HG02588 (cell line): ENCODE measurements around the gene GFRA1.

Experiments used
- ATAC-seq: cut with Tn5 transposase; IDR thresholded peaks from one replicate; pipeline ENCODE4 v1.9.1; 2021; ENCODE audit warnings: mild to moderate bottlenecking, moderate library complexity; ENCODE audit not compliant: unreplicated experiment

Gene GFRA1

DNA sequence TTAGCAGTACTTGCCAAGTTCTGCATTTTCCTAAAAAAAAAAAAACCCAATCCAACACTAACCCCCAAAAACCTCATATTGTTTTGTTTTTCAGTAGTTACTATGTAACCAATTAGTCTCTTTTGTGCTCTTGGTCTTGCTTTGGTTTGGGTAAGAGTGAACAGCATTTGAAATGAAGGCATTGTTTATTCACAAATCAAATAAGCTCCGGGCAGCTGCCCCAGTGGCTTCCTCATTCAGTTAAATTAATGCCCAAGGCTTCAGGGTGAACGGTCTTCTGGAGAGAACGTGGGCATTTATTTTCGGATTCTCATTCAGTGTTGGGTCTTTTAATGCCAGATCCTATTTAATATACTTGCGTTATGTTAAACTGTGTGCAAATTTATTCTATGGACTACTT is 108.7 kb downstream of the GFRA1 start:
- ATAC-seq, result no peak

DNA sequence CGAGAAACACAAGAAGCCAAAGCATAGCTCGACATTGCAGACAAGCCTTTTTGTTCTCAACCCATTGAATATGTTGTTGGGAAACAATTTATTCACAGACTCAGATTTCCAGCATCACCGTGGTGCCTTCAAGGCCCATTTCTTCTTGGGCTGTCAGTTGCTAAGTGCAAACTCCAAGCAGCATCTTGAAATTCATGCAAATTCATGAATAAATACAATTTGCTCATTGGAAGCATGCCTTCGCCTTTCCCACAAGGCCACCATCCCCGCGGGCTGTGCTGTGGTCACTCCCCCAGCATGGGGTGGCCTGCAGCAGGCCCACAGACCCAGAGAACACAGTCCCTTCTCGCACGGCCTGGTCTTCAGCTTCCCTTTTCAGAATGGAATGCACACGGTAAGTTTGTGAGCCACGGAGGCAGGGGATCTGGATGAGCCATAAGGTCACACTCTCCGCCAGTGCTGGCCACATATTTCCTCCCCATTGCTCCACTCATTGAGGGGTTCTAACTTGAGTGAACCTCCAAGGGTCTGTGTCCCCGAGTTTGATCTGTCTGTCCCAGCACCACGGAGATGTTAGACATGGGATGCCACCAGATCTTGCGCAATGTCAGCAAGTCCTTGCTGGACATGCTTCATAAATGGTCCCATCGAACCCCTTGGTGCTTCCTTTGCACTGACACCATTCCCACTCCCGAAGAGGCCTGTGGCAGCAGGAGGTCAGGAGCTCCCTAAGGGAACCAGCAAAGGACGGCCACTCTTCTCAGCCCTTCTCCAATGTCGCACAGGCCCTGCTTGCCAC is 109.5 kb downstream of the GFRA1 start:
- no peak for ATAC-seq

DNA sequence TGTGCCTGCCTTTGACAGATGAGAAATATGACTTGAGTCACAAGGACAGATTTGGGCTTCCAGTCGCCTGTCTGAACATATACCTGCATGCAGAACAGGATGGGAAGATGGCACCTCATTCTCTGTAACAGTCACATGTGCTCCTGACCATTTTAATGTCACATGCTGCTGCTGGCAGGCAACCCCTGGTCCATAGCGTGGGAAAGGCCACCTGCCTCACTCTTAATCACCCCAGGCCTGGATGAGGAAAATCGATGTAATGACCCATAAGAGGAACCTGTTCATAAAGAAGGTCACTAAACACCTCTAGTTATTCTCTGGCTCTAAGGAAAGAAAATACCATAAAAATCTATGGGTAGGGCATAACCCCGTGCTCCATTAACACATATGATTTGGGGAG is 110.2 kb downstream of the GFRA1 start:
- ATAC-seq, result no peak

DNA sequence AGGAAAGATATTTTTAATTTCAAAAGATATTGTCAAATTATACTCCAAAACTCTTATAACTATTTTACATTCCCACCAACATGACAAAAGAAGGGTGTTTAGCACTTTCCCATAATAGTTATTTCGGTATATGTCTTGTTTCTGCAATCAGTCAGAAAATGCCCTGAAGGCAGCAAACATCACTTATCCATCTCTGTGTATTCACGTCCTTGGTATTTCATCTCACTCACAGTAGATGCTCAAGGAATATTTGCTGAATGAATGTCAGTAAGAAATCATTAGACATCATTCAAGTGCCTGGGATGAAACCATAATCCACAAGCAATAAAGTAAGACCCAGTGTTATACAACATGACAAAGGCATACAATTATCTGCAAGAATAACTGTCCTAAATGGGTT is 112.7 kb downstream of the GFRA1 start:
- no peak for ATAC-seq

DNA sequence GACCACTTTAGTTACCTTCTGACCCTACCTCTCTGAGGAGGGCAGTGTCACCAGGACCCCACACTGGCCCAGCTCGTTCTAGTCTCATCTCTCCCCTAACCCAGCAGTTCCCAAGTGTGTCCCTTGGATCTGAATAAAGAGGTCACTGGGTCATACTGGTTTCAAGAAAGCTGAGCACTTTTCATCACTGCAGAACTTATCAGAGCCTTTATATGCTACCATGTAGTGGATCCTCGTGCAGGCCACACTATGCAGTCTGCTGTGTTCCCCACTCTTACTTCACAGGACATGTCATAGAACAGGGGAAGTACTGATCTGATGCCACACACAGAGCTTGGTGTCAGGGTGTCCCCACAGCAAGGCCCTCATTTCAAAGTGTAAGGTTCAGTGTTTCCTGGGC is 113.8 kb downstream of the GFRA1 start:
- ATAC-seq, result no peak

DNA sequence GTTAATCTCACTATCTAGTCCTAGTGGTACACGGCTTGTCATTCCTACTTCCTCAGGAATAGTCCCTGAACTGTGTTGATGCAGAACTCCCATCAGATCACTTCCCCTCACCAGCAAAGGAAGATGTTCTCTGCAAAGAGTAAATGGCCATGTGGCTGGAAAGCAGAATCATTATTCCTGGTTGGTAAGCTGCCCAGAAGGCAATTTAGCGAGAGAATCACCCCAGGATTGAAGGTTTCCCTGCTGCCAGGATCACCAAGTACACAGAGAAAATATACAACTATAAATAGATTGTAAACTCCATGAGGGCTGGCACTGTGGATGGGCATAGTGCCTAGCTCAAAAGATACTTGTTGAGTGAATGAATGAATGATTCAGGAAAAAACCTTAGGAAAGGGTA is 115.0 kb downstream of the GFRA1 start:
- ATAC-seq, result no peak

DNA sequence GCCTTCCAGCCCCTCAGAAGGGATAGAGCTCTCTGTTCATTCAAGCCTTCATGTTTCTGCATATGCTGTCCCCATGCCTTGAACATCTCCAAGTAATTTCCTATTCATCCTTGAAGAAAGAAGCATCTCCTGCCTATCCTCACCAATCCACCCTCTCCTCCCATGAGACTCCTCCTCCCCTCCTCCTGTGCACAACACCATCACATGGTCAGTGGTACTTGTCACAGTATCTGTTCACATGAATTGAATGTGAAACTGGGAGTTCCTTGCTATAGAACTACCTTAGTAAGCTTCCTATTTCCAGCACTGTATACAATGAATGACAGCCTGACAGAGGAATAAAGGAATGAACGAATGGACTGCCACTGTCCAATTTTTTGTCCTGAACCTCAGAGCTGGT is 115.5 kb downstream of the GFRA1 start:
- ATAC-seq, result no peak

DNA sequence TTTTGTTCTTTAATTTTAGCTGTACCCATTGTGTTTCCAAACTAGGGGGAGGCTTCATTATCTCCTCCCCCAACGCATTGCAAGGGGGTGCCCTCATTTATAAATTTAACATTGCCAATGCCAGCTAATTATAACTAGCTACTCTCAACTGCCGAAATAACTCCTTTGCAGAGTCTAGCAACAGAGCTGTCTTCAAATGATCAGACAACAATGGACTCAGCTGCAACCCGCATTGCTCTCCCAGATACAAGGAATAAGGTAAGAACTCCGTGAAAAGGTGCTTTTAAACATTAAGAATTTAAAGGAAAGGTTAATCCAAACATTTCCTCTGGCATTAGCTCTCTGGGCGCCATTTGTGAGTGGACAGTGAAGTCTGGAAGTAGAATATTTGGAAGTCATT is 116.2 kb downstream of the GFRA1 start:
- ATAC-seq, result no peak

DNA sequence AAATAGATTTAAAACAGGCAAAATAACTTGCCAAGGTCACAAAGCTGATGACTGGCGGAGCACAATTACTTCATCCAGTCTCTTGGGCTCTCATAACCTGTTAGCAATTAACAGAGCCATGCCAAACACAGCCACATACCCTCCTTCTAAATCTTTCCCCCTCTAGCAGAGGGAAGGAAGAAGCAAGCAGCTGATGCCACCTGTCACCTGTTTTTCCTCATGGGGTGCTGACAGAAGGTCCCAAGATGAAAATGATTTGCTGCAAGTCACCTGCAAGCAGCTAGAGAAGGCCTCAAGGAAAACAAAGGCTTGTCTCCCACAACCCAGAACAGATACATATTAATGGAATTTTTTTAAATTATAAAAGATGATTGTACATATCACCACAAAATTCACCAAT is 117.8 kb downstream of the GFRA1 start:
- ATAC-seq, result no peak

DNA sequence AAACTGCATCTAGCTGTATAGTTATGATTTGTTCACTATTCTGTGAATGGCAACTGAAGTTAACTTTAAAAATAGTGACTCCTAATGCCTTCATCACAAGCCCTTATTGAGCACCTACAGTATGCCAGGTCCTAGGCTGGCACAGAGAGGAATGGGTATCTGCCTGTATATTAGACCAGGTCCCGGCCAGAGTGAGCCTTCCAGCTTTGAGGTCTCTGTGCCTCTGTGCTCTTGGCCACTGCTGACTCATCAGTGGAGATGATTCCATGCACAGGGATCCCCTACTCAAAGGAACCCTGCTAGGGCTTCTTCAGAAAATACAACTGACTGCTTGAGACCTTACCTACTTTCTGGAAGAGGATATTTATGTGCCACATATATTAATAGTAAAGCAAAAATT is 118.4 kb downstream of the GFRA1 start:
- no peak for ATAC-seq

DNA sequence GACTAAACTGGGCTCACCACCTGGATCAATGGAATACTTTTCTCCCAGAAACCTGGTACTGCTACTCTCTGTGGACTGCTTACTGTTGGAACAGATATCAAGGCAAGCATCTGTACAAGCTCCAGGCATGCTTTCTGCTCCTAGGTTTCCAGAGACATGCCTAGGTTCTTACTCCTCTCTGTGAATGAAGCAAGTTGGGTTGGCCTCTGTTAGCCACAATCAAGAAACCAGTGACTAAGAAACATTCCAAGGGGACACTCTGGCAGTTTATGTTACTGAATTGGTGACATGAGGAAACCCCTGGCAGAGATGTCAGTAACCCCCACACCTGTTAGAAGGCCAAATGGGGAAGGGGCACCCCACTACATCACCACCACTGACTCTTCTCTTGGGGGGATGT is 121.9 kb downstream of the GFRA1 start:
- no peak for ATAC-seq

DNA sequence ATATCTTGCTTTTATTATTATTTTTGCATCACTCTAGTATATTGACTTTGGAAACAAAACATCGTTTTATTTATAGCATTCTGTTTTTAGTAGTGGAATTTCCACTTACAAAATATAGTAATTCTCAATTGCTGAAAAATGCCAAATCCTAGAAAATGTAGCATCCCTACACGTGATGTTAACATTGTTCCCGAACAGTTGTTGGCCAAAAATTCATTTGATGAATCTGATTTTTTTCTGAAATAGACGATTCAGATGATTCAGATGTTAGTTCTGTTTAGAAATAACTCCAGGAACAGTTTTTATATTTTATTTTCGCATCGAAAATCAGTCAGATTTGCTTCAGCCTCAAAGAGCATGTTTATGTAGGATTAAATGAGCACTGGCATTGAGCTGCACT is 122.4 kb downstream of the GFRA1 start:
- no peak for ATAC-seq

DNA sequence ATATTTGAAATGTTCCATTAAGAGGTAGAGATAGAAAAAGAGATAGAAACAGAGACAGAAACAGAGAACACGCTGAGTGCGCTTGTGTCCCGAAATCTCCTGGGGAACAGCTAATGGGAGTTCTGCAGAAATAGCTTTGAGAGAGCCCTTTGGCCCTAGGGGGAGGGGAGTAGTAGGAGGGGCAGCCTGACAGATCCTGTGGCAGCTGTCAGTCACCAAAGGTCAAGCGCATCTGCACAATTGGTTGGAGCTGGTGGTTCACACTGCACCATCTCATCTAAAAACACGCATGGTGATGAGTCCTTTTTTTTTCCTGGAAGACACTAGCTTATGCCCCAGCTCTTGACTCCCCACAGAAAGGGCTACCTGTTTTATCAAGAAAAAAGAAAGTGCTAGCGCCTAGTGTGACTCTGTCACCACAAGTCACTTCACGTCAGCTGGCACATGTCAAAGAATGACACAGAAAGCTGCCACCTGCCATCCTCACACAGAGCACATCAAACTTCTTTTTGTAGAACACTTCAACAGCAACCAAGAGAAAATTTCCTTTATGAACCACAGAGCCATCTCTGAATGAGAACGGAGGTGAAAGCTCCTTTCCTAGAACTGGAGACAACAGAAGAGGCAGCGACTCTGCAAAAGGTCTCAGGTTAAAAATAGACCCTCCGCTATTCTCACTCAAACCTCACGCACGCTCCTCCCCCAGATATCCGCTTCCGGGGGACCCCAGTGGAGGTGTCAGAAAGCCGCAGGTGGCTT is 125.7 kb downstream of the GFRA1 start:
- no peak for ATAC-seq

DNA sequence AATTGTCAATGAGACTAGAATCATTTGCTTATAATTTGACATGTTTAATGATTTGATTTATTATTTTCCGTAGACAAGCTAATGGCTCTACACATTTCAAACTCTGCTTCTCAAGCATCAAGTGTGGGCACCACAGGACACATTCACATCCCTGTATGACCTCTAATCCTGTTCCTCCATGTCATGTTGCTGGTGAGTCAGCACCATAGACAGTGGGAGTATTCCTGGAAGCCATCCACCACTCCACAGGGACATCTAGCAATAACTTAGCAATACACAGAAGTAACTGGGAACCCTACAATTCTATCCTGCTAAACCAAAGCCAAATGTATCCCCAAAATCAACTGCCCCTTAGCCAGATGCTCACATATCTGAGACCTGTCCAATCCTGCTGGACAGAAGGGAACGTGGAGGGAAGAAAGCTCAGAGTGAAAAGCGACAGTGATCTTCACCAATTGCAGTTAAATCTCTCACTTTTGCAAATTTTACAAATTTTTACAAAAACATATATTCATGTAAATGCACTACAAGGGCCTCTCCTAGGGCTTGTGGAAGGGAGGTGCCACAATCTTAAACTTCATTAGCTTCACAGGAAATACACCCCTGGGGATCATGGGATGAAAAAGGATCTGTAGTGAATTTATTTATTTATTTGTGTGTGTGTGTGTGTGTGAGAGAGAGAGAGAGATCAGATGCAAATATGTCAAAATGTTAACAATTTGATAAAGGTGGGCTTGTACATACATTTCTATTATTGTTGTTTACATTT is 126.5 kb downstream of the GFRA1 start:
- no peak for ATAC-seq

DNA sequence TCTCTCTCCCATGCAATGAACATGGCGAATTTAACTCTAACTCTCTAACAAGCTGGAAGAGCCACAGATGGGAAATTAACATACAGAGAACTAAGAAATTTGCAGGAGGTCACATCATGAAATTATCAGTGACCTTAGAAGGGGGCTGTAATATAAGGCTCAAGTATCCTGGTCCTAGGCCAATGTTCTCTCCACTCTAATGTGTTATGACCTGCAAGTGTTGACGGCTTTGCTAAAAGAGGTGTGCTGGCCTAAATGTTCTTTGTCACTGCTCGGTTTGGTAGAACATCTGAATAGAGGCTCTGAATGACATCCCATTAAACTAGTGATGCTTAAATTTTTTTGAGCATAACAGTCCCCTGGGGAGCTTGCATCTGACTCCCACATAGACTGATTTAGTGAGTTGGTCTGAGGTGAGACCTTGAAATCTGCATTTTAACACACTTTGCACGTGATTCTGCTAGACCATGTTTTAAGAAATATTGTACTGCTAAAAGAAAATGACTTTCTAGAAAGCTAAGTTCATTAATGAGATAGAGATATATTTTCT is 129.3 kb downstream of the GFRA1 start:
- ATAC-seq, result no peak

DNA sequence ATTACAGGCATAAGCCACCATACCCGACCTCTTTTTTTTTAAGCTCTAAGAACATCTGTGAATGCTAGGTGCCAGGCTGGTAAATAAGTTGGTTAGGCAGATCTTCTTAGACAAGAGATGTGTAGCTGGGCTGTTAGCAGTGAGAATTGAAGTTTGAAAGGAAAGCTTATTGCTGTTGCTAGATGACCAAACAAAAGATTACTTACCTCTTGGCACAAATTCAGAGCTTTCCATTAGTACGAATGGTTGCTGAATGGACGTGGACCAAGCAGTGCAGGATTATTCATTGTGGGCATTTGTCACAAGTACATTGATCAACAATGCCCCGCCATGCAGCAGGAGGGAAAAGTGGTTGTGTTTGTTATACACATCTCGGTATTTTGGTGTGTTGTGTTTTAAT is 131.2 kb downstream of the GFRA1 start:
- ATAC-seq, result no peak

DNA sequence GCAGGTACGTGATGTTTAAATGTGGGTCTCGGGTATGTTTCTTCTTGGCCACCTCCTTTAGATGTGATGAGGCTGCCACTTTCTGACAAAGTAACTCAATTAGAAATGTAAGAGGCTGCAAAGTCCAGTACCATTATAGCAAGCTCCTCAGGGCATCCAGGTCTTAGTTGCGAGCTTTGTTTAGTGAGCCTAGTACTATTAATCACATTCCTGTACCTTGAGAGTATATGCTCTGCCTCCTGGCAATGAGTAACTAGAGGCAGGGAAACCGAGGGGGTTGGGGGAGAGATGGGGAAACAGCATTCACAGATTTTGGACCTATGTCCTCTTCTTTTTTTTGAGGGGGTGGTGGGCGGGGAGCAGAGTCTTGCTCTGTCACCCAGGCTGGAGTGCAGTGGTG is 131.8 kb downstream of the GFRA1 start:
- ATAC-seq, result no peak

DNA sequence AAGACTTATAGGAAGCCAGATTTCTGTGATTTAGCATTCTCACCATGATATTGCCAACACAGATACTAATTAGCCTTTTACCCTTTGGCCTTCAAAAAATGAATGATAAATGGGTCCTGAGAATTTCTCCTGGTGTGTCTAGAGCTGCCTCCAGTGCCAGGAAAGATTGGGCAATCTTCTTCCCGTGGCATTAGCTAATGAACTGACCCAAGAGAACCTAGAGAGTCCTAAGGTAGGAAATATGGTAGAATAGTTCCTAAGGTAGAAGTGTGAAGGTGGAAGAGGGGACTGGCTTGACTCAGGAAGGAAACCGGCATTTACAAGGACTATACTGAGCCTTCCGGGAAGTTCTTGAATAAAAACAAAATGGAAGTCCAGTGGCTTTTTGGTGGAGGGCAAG is 133.1 kb downstream of the GFRA1 start:
- ATAC-seq, result no peak

DNA sequence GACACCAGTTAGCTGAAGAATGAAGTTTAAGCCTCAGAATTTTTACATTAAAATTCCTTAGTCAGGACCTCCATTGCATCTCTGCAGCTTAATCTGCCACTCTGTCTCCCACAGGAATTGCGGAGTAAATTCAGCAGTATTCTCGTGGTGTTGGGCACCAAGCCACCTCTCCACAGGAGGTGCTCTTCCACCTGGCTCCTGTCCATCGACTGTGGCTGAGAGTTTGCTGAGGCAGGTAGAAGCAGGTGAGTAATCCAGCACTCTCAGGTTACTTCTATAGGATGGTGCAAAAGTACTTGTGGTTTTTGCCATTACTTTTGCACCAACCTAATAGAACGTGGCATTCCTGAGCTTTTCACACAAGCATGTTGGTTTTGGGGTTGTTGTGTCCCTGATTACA is 134.1 kb downstream of the GFRA1 start:
- no peak for ATAC-seq

DNA sequence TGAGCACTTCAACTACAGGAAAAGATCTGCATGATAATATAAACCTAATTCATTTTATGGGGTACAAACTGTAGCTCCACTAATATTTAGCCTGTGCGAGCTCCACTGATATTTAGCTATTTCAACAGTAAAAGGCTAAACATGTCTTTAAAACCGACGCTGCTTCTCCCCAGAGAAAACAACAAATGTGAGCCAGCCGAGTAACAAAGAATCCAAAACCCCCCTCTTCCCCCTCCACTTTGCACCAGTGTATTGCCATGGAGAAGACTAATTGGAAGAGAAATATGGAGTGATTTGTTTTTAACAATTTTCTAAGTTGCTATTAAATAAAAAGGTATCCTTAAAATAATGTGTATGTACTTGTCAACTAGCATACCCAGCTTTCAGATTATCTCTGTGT is 136.7 kb downstream of the GFRA1 start:
- ATAC-seq, result no peak

DNA sequence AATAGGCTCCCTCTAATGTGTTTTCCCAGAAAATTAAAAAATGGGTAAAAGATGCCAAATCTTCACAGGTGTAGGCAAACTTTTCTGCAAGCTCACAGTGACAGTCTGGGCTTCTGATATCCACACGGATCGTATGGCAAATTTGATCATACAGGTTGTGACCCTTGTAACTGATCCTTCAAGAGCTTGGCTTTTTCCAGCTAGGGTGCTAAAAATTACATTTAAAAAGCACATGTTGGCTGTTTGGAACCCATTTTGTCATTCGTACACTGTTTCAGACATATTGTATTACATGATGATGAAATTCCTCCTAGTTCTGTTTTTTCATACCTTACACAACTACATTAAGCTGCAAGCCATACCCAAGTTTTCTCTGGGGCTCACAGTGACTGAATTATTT is 138.7 kb downstream of the GFRA1 start:
- no peak for ATAC-seq

DNA sequence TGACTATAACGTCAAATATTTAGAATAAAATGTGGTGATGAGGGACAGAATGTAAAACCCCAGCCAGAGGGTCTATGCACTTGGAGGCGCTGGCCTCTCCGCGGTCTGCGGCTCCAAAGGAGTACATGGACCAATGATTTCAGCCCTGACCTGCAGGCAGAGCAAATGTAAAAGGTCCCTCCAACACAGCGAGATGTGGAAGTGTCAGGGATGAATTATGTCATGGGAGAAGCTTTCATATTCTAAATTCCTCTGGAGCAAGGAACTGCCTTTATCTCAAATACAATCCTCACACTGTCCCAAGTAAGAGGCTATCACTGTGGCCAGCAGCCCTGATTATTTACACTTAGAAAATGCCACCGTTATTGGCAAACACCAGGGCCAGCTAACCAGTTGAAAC is 139.4 kb downstream of the GFRA1 start:
- no peak for ATAC-seq
